ENCODE data around the gene TMEM178A. TPM values are rescaled to one million over a fixed set of nuclear protein-coding genes. Genes with fewer than 3 reads are reported as not detected.
A peak's percentile ranks its signal among the peaks of the same experiment; 100 is the strongest.

Gene TMEM178A
- total and polyA plus RNA-seq, 12 donors: 0.35 to 46.4 (median 3.3) TPM; not detected in 1

DNA sequence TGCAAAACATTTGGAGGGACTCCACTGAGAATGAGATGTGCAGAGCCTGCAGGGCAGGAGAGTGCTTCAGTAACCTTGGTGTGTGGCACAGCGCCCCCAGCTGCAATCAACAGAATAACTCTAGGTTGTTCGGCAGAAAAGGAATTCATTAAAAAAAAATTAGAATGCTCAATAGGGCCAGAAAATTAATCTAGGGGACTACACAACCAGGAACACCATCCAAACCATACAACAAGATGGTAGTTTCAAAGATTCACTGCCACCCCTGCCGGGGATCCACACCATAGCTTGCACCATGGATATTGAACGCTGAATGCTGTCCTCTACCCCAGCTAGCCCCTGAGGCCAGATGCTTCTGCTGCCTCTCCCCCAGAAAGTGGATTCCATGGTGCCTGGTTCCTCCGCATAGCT is 63.2 kb downstream of the TMEM178A start:
- Histone ChIP-seq H3K27ac (no peak overlapping the region), H3K27me3 (no peaks in the 10 kb centered on the region), H3K4me3 (no peak overlapping the region), H3K9me3 (replicated peaks in 1 of 3) (no peaks in the 10 kb centered on the region), H3K4me1 (replicated peaks in 1 of 2) (peaks cover 0 to 1% of the 10 kb centered on the region in 2 donors), H3K36me3 (replicated peaks in 1 of 2) (no peaks in the 10 kb centered on the region)
- TF ChIP-seq POLR2A (IDR thresholded peaks at IDR 0.05): no peak
- TF ChIP-seq CTCF (IDR thresholded peaks at IDR 0.05): peak; percentile 19 to 60 (median 50)
- WGBS, 4 donors: 57 to 68% (median 67%) methylated on average over 5 of the region's 5 CpGs
- intact Hi-C loops (cut with DNase I): no loop called here
- DNase-seq: peak in 5 of 7 donors; percentile 37 to 63 (median 48)

DNA sequence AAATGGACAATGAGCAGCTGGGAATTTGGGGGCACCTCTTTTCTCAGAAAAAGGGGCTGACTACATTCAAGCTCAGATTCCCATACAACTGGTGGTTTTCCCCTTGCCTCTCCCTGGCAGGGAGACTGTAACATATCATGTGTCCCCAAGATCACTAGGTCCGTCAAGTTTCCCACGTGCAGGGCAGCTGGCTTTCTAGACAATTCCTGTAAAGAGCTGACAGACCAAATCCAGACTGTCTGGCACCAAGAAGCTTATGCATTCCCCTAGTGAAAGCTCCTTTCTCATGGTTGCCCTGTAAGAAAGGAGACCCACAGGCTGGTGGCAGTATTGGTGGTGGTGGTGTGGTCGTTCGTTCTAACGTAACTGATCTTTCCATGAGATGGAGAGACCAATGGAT is 64.6 kb downstream of the TMEM178A start:
- TF ChIP-seq CTCF (IDR thresholded peaks at IDR 0.05): no peak
- TF ChIP-seq POLR2A (IDR thresholded peaks at IDR 0.05): no peak
- 67 to 96% (median 82%) methylated on average over 5 of the region's 5 CpGs for WGBS, 4 donors
- Histone ChIP-seq H3K4me3 (no peak overlapping the region), H3K27me3 (no peaks in the 10 kb centered on the region), H3K4me1 (replicated peaks in 1 of 2) (peaks cover 0 to 9% of the 10 kb centered on the region in 2 donors), H3K36me3 (replicated peaks in 1 of 2) (no peaks in the 10 kb centered on the region), H3K9me3 (replicated peaks in 1 of 3) (no peaks in the 10 kb centered on the region), H3K27ac (no peak overlapping the region)
- intact Hi-C loops (cut with DNase I): no loop called here
- no peak for DNase-seq

DNA sequence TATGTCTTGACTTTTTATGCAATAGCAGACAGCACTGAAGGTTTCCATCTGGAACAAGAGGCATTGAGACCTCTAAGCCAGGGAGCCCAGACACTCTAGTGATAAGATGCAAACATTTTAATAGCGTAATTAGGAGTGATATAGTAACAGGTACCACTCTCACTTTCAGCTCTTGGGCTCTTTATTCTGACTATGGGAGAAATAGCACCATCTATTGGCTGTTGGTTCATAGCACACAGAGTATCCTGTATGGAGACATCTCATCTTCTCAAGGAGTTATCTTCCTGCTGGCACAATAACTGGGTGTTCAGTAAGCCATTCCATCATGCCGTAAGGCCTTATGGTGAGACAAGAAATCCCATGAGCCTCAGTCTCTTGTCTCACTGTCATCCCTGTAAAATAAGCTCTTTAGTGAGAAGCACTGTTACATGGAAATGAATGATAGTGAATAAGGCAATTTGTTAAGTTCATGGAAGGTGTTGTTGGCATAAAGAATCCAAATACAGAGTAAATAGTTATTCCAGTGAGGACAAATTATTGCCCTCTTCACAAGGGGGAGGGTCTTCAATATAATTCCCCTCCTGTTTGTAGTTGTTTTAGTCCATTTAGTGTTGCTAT is 65.1 kb downstream of the TMEM178A start:
- H3K27ac ChIP-seq: no peak overlapping the region
- no peaks in the 10 kb centered on the region for H3K27me3 ChIP-seq
- TF ChIP-seq CTCF (IDR thresholded peaks at IDR 0.05): peak in 5 of 6 experiments; percentile 21 to 42 (median 33)
- TF ChIP-seq POLR2A (IDR thresholded peaks at IDR 0.05): no peak
- no peaks in the 10 kb centered on the region for H3K9me3 ChIP-seq (replicated peaks in 1 of 3)
- H3K4me1 ChIP-seq (replicated peaks in 1 of 2): peaks cover 0 to 9% of the 10 kb centered on the region in 2 donors
- no peak overlapping the region for H3K4me3 ChIP-seq
- intact Hi-C loops (cut with DNase I): no loop called here
- no peak for DNase-seq
- WGBS, 4 donors: 86 to 96% (median 93%) methylated on average over 2 of the region's 2 CpGs
- H3K36me3 ChIP-seq (replicated peaks in 1 of 2): no peaks in the 10 kb centered on the region

- DNase-seq: no peak
- no peak overlapping the region for H3K4me3 ChIP-seq
- H3K9me3 ChIP-seq (replicated peaks in 1 of 3): no peaks in the 10 kb centered on the region
- no peaks in the 10 kb centered on the region for H3K27me3 ChIP-seq
- TF ChIP-seq CTCF (IDR thresholded peaks at IDR 0.05) (no peak), POLR2A (IDR thresholded peaks at IDR 0.05) (no peak)
- peaks cover 0 to 9% of the 10 kb centered on the region in 2 donors for H3K4me1 ChIP-seq (replicated peaks in 1 of 2)
- peaks cover 0 to 5% of the 10 kb centered on the region in 2 donors for H3K36me3 ChIP-seq (replicated peaks in 1 of 2)
- intact Hi-C loops (cut with DNase I): no loop called here
- WGBS, 4 donors: 89 to 100% (median 92%) methylated on average over 2 to 3 of the region's 3 CpGs
- no peak overlapping the region for H3K27ac ChIP-seq
These were observed 65.8 kb downstream of the TMEM178A start for GRCh38 chr2:39731546-39731945.
